ENCODE data around the gene GANAB.

GANAB gene

DNA sequence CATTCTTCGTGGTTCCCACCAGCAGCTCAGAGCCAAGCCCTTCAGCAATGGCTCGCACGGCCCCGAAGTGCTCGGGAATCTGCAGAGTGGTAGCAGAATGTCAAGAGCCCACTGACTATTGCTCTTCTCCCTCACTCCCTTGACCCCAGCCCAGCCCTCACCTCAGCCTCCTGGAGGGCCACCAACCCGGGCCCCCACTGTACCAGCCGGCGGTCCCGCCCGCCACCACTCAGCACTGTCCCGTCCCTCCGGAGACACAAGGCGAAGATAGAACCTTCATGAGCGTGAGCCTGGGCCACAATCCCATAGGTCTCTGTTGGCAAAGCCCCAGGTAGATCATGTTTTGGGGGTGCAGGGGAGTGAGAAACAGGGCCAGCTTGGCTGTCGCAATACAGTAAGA, 40.5 kb downstream of the GANAB start:
- H3K27ac ChIP-seq (ENCODE audit: low read depth, low read length): no peak overlapping the region
- H3K4me1 ChIP-seq (ENCODE audit: insufficient read depth, low read length): peaks cover 12% of the 10 kb centered on the region; the same call in 1 of the 2 replicates
- H3K4me3 ChIP-seq (ENCODE audit: low read length): no peak overlapping the region
- peaks cover 21% of the 10 kb centered on the region for H3K27me3 ChIP-seq (ENCODE audit: insufficient read depth, low read length)
- H3K36me3 ChIP-seq (ENCODE audit: insufficient read depth, low read length): no peaks in the 10 kb centered on the region
- H3K9ac ChIP-seq (ENCODE audit: low read depth, low read length): no peak overlapping the region
- H3K9me3 ChIP-seq (ENCODE audit: insufficient read depth, low read depth, low read length): no peaks in the 10 kb centered on the region
- 93% methylated on average over 15 of the region's 15 CpGs for WGBS

- peaks cover 12% of the 10 kb centered on the region; the same call in 1 of the 2 replicates for H3K4me1 ChIP-seq (ENCODE audit: insufficient read depth, low read length)
- H3K36me3 ChIP-seq (ENCODE audit: insufficient read depth, low read length): no peaks in the 10 kb centered on the region
- H3K27me3 ChIP-seq (ENCODE audit: insufficient read depth, low read length): peaks cover 25% of the 10 kb centered on the region
- H3K27ac ChIP-seq (ENCODE audit: low read depth, low read length): no peak overlapping the region
- no peak overlapping the region for H3K9ac ChIP-seq (ENCODE audit: low read depth, low read length)
- WGBS: 96% methylated on average over 6 of the region's 6 CpGs
- no peak overlapping the region for H3K4me3 ChIP-seq (ENCODE audit: low read length)
- no peaks in the 10 kb centered on the region for H3K9me3 ChIP-seq (ENCODE audit: insufficient read depth, low read depth, low read length)
Observed at GRCh38 chr11:62605467-62605866, 40.9 kb downstream of the GANAB start.

GRCh38 chr11:62604460-62605120, 41.8 kb downstream of the GANAB start:
- Histone ChIP-seq H3K4me3 (ENCODE audit: low read length) (no peak overlapping the region), H3K36me3 (ENCODE audit: insufficient read depth, low read length) (peaks cover 6% of the 10 kb centered on the region; the same call in 1 of the 2 replicates), H3K4me1 (ENCODE audit: insufficient read depth, low read length) (peaks cover 19% of the 10 kb centered on the region), H3K27me3 (ENCODE audit: insufficient read depth, low read length) (peaks cover 25% of the 10 kb centered on the region), H3K9ac (ENCODE audit: low read depth, low read length) (no peak overlapping the region), H3K27ac (ENCODE audit: low read depth, low read length) (no peak overlapping the region), H3K9me3 (ENCODE audit: insufficient read depth, low read depth, low read length) (no peaks in the 10 kb centered on the region)
- 66% methylated on average over 11 of the region's 13 CpGs for WGBS

GRCh38 chr11:62603776-62604299, 42.6 kb downstream of the GANAB start:
- Histone ChIP-seq H3K36me3 (ENCODE audit: insufficient read depth, low read length) (peaks cover 11% of the 10 kb centered on the region), H3K9ac (ENCODE audit: low read depth, low read length) (no peak overlapping the region), H3K4me3 (ENCODE audit: low read length) (no peak overlapping the region), H3K27ac (ENCODE audit: low read depth, low read length) (no peak overlapping the region), H3K27me3 (ENCODE audit: insufficient read depth, low read length) (peaks cover 25% of the 10 kb centered on the region), H3K9me3 (ENCODE audit: insufficient read depth, low read depth, low read length) (no peaks in the 10 kb centered on the region), H3K4me1 (ENCODE audit: insufficient read depth, low read length) (peaks cover 25% of the 10 kb centered on the region)
- WGBS: 93% methylated on average over 8 of the region's 8 CpGs

GRCh38 chr11:62603072-62603408, 43.4 kb downstream of the GANAB start:
- Histone ChIP-seq H3K36me3 (ENCODE audit: insufficient read depth, low read length) (peaks cover 19% of the 10 kb centered on the region), H3K4me1 (ENCODE audit: insufficient read depth, low read length) (peaks cover 29% of the 10 kb centered on the region), H3K27me3 (ENCODE audit: insufficient read depth, low read length) (peaks cover 25% of the 10 kb centered on the region), H3K9me3 (ENCODE audit: insufficient read depth, low read depth, low read length) (no peaks in the 10 kb centered on the region), H3K9ac (ENCODE audit: low read depth, low read length) (peak overlapping the region; percentile 77; the same call in 1 of the 2 replicates), H3K27ac (ENCODE audit: low read depth, low read length) (no peak overlapping the region), H3K4me3 (ENCODE audit: low read length) (peak overlapping the region; percentile 88)
- 47% methylated on average over 13 of the region's 13 CpGs for WGBS

DNA sequence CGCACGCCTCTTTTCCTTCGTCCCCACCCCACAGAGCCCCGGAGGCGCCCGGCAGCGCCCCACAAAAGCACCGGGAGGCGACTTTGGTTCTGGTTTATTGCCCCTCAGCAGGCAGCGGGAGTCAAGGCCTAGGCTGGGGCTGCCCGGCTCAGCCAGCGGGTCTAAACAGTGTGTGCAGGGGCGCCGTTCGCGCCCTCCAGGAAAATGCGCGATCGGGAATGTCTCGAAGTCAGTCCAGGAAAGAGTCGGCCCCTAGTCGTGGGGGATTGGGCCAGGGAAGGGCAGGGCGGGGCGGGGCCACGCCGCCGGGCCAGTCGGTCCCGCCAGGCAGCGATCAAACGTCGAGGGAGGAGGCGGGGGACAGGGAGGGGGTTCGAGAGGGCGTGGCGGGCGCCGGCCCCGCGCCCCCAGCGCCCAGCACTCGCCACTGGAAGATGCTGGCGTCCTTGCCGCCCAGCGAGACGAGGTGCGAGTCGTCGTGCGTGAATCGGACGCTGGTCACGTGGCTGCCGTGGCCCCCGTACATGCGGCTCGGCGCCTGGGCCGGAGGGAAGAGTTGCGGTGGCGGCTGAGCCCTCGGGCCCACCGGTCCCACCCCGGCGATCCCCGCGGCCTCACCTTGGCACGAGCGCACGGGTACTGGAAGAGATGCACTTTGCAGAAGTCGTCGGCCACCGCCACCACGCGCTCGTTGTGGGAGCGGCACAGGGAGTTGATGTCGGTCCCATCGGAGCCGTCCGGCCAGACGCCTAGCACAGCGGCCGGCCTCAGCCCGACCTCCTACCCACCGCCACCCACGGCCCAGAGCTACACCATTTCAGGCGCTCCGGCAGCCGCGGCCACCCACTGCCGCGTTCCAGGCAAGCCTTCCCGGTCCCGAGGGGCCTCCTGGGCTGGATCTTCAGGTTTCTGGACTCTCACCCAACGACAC, 44.0 kb downstream of the GANAB start:
- Histone ChIP-seq H3K27ac (ENCODE audit: low read depth, low read length) (peak overlapping the region; percentile 92), H3K4me3 (ENCODE audit: low read length) (peak overlapping the region; percentile 88)
- 3% methylated on average over 96 of the region's 96 CpGs for WGBS

GRCh38 chr11:62601372-62602140, 44.9 kb downstream of the GANAB start, which contains the start of gene MTA2:
TSS of gene MTA2 (minus strand) at chr11:62601865. CDS start at chr11:62601450, 415 bp downstream.
- H3K27me3 ChIP-seq (ENCODE audit: insufficient read depth, low read length): peaks cover 25% of the 10 kb centered on the region
- peak within 1 kb of the TSS; percentile 94 for H3K27ac ChIP-seq (ENCODE audit: low read depth, low read length)
- under 1% methylated on average over 83 of the region's 83 CpGs for WGBS
- peaks cover 24% of the 10 kb centered on the region for H3K4me1 ChIP-seq (ENCODE audit: insufficient read depth, low read length)
- no peaks in the 10 kb centered on the region for H3K9me3 ChIP-seq (ENCODE audit: insufficient read depth, low read depth, low read length)
- H3K9ac ChIP-seq (ENCODE audit: low read depth, low read length): peak within 1 kb of the TSS; percentile 96
- peaks cover 31% of the 10 kb centered on the region for H3K36me3 ChIP-seq (ENCODE audit: insufficient read depth, low read length)
- H3K4me3 ChIP-seq (ENCODE audit: low read length): peak within 1 kb of the TSS; percentile 88

More for the DNA sequence above, 44.0 kb downstream of the GANAB start:
- Histone ChIP-seq H3K27me3 (ENCODE audit: insufficient read depth, low read length) (peaks cover 25% of the 10 kb centered on the region), H3K9ac (ENCODE audit: low read depth, low read length) (peak overlapping the region; percentile 77), H3K4me1 (ENCODE audit: insufficient read depth, low read length) (peaks cover 29% of the 10 kb centered on the region), H3K36me3 (ENCODE audit: insufficient read depth, low read length) (peaks cover 25% of the 10 kb centered on the region), H3K9me3 (ENCODE audit: insufficient read depth, low read depth, low read length) (no peaks in the 10 kb centered on the region)

DNA sequence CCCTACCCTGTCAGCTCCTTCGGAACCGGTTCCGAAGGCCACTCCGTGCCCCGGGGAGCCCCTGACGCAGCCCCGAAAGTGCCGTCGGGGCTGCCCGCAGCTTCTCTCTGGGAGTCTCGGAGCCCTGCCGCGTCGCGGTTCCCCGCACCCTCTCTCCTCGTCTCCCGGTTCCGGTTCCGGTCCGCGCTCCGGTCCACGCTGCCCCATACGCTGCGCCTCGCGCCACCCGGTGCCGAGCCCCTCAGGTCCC, 45.4 kb downstream of the GANAB start:
- Histone ChIP-seq H3K4me3 (ENCODE audit: low read length) (peak overlapping the region; percentile 88), H3K27me3 (ENCODE audit: insufficient read depth, low read length) (peaks cover 25% of the 10 kb centered on the region), H3K9me3 (ENCODE audit: insufficient read depth, low read depth, low read length) (no peaks in the 10 kb centered on the region), H3K4me1 (ENCODE audit: insufficient read depth, low read length) (peaks cover 24% of the 10 kb centered on the region), H3K27ac (ENCODE audit: low read depth, low read length) (peak overlapping the region; percentile 94), H3K36me3 (ENCODE audit: insufficient read depth, low read length) (peaks cover 36% of the 10 kb centered on the region), H3K9ac (ENCODE audit: low read depth, low read length) (peak overlapping the region; percentile 96)
- WGBS: under 1% methylated on average over 30 of the region's 30 CpGs

DNA sequence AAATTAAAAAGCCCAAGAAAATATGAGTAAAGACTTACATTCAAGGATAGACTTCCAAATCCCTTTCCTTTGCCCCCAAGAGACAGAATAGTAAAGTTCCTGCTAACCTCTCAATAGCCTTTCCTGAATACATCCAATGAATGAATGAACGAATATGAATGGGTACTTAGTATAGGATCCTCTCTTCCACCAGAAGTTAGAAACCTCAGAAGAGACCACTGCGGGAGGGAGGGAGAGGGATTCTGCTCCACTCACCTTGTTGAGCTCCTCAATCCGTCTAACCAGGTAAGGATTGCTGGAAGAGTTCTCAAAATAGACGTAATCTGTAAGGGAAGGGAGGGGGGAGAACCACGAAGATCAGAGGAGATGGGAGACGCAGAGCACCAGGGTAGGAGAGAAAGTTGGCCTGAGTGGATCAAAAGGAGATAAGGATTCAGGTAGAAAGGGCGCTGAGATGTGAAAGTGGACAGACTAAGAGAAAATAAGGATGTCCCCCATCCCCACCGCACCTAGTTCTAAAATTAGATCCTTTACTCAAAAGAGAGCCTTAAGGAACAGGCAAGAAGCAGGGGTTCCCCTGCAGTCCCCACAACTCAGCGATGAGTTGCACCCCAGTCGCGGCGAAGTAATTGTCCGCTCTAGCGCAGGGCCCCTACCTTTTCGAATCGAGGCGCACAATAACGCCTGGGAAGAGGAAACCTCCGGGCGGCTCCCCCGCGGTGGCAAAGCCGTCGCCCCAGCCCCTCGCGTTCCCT, 45.9 kb downstream of the GANAB start:
- under 1% methylated on average over 25 of the region's 26 CpGs for WGBS

GRCh38 chr11:62599901-62600300, 46.5 kb downstream of the GANAB start:
- no peak overlapping the region for H3K27ac ChIP-seq (ENCODE audit: low read depth, low read length)
- peaks cover 48% of the 10 kb centered on the region for H3K36me3 ChIP-seq (ENCODE audit: insufficient read depth, low read length)
- H3K9ac ChIP-seq (ENCODE audit: low read depth, low read length): peak overlapping the region; percentile 96
- peaks cover 25% of the 10 kb centered on the region for H3K27me3 ChIP-seq (ENCODE audit: insufficient read depth, low read length)
- 68% methylated on average over 5 of the region's 5 CpGs for WGBS
- no peaks in the 10 kb centered on the region for H3K9me3 ChIP-seq (ENCODE audit: insufficient read depth, low read depth, low read length)
- peaks cover 23% of the 10 kb centered on the region for H3K4me1 ChIP-seq (ENCODE audit: insufficient read depth, low read length)
- peak overlapping the region; percentile 88 for H3K4me3 ChIP-seq (ENCODE audit: low read length)

More for the DNA sequence above, 45.9 kb downstream of the GANAB start:
- peak overlapping the region; percentile 88 for H3K4me3 ChIP-seq (ENCODE audit: low read length)
- H3K4me1 ChIP-seq (ENCODE audit: insufficient read depth, low read length): peaks cover 24% of the 10 kb centered on the region
- peaks cover 25% of the 10 kb centered on the region for H3K27me3 ChIP-seq (ENCODE audit: insufficient read depth, low read length)
- H3K9me3 ChIP-seq (ENCODE audit: insufficient read depth, low read depth, low read length): no peaks in the 10 kb centered on the region
- peak overlapping the region; percentile 94 for H3K27ac ChIP-seq (ENCODE audit: low read depth, low read length)
- H3K9ac ChIP-seq (ENCODE audit: low read depth, low read length): peak overlapping the region; percentile 96
- peaks cover 41% of the 10 kb centered on the region for H3K36me3 ChIP-seq (ENCODE audit: insufficient read depth, low read length)

Data from HUES64 (cell line).